SK-N-SH (cell line): ENCODE measurements around the gene GSE1. TPM values are rescaled to one million over a fixed set of nuclear protein-coding genes. Genes with fewer than 3 reads are reported as not detected.
A peak's percentile ranks its signal among the peaks of the same experiment; 100 is the strongest.

ENCODE experiments used
- CTCF ChIA-PET: fragments of 300-600, 350-600 bp; formaldehyde crosslinking; extraction: SDS; loops from one replicate; lab custom pipeline; 2021; lab: Yijun Ruan, JAX
- POLR2A ChIA-PET: fragments of 350-600 bp; sonication (Branson Sonifier 250); formaldehyde crosslinking; extraction: SDS; loops from one replicate; lab custom pipeline; 2020; ENCODE audit warnings: antibody characterized with exemption, inconsistent platforms; lab: Yijun Ruan, JAX
- DNase-seq: peaks from one replicate; pipeline ENCODE4 v3.0.0; 2012
- H2AFZ ChIP-seq: fragments of 200-600 bp; sonication (generic); 2 replicates; pipeline ENCODE4 v1.8.1; 2016; ENCODE audit warnings: antibody characterized with exemption, mild to moderate bottlenecking, low read depth
- H3F3A ChIP-seq: fragments of 200-600 bp; sonication (generic); replicated peaks from 2 replicates; pipeline ENCODE3; 2016; ENCODE audit warnings: antibody characterized with exemption, mild to moderate bottlenecking; ENCODE audit not compliant: insufficient read depth
- H3K27ac ChIP-seq, 2 experiments: fragments of 200-500 bp in 1 of 2; fragments of 200-600 bp in 1 of 2; sonication (Bioruptor generic) in 1 of 2; sonication (generic), shearing (Covaris generic) in 1 of 2; 2 replicates each; pipeline versions ENCODE4 v1.5.1 to v1.6.1; 2014 to 2016; ENCODE audit warnings: low read depth in 2 of 2, inconsistent platforms in 1 of 2, low read length in 1 of 2, mild to moderate bottlenecking in 1 of 2, mixed read lengths in 1 of 2
- H3K27me3 ChIP-seq: fragments of 200-600 bp; sonication (generic), shearing (Covaris generic); 2 replicates; pipeline ENCODE4 v1.6.1; 2016; ENCODE audit warnings: mixed run types; ENCODE audit not compliant: insufficient read depth
- H3K36me3 ChIP-seq, 2 experiments: fragments of 200-500 bp in 1 of 2; fragments of 200-600 bp in 1 of 2; sonication (Bioruptor generic) in 1 of 2; sonication (generic) in 1 of 2; replicated peaks in 1 of 2; 2 replicates each; pipeline versions ENCODE3 to v1.5.1; 2014 to 2016; ENCODE audit warnings: low read length in 1 of 2, mild to moderate bottlenecking in 1 of 2; ENCODE audit not compliant: insufficient read depth in 2 of 2, control insufficient read depth in 1 of 2
- H3K4me1 ChIP-seq, 2 experiments: fragments of 200-500 bp in 1 of 2; fragments of 200-600 bp in 1 of 2; sonication (Bioruptor generic) in 1 of 2; sonication (generic), shearing (Covaris generic) in 1 of 2; 2 replicates each; pipeline versions ENCODE4 v1.5.1 to v1.6.1; 2014 to 2016; ENCODE audit warnings: low read depth in 1 of 2, low read length in 1 of 2, mixed run types in 1 of 2; ENCODE audit not compliant: insufficient read depth in 2 of 2, control insufficient read depth in 1 of 2
- H3K4me2 ChIP-seq: fragments of 200-600 bp; sonication (generic), shearing (Covaris generic); 2 replicates; pipeline ENCODE4 v1.6.1; 2017; ENCODE audit warnings: mixed run types
- H3K4me3 ChIP-seq, 2 experiments: fragments of 200-500 bp in 1 of 2; fragments of 200-600 bp in 1 of 2; sonication (Bioruptor generic) in 1 of 2; sonication (generic), shearing (Covaris generic) in 1 of 2; 2 replicates each; pipeline versions ENCODE4 v1.5.1 to v1.8.1; 2014 to 2016; ENCODE audit warnings: low read depth in 2 of 2, inconsistent platforms in 1 of 2, low read length in 1 of 2, mild to moderate bottlenecking in 1 of 2, mixed read lengths in 1 of 2, moderate library complexity in 1 of 2
- H3K79me2 ChIP-seq: fragments of 200-600 bp; sonication (generic); 2 replicates; pipeline ENCODE4 v1.8.1; 2017; ENCODE audit warnings: mild to moderate bottlenecking; ENCODE audit not compliant: insufficient read depth
- H3K9ac ChIP-seq: fragments of 200-600 bp; sonication (generic); 2 replicates; pipeline ENCODE4 v1.6.1; 2017; ENCODE audit warnings: mixed run types
- H3K9me2 ChIP-seq: fragments of 200-600 bp; sonication (generic); 2 replicates; pipeline ENCODE4 v1.6.1; 2017; ENCODE audit warnings: mixed run types
- H3K9me3 ChIP-seq: fragments of 200-600 bp; sonication (generic); 2 replicates; pipeline ENCODE4 v1.6.1; 2017; ENCODE audit warnings: mixed run types, mild to moderate bottlenecking, moderate library complexity
- H4K20me1 ChIP-seq: fragments of 200-600 bp; sonication (generic); 2 replicates; pipeline ENCODE4 v1.6.1; 2017; ENCODE audit warnings: mild to moderate bottlenecking, mixed run types; ENCODE audit not compliant: insufficient read depth
- MXI1 ChIP-seq: IDR thresholded peaks from 2 replicates; pipeline ENCODE4 v1.6.1; 2012; ENCODE audit warnings: mild to moderate bottlenecking, low read depth, low read length, improper control_type of control experiment
- NFIC ChIP-seq: IDR thresholded peaks from 2 replicates; pipeline ENCODE4 v1.4.0; 2012; ENCODE audit warnings: borderline replicate concordance
- NRF1 ChIP-seq: IDR thresholded peaks from 2 replicates; pipeline ENCODE4 v1.6.1; 2012; ENCODE audit warnings: low read depth, mild to moderate bottlenecking, low read length
- SIN3A ChIP-seq: IDR thresholded peaks from 2 replicates; pipeline ENCODE4 v1.6.1; 2012; ENCODE audit warnings: low read depth, mild to moderate bottlenecking, low read length, moderate library complexity, borderline replicate concordance
- WGBS: methylation state at CpG from one replicate; pipeline ENCODE4 v1.1.6; 2017; ENCODE audit warnings: low lambda C conversion rate; 5-methylcytosine and 5-hydroxymethylcytosine counted together
- polyA plus RNA-seq, 3 experiments: library from polyadenylated mRNA; depleted of rRNA; stranded (reverse); fragments of >200 nt; gene quantifications; 2 replicates each; pipeline ENCODE4 v1.2.3, GENCODE V29; 2012
- TF ChIP-seq, protein P1 (sequence below): fragments of 150-350 bp; IDR thresholded peaks from 2 replicates; pipeline ENCODE4 v1.6.1; 2017; ENCODE audit warnings: antibody characterized with exemption, low read length, low read depth, borderline replicate concordance

Gene GSE1
- polyA plus RNA-seq, 1 of the 3 experiments (the other 2 are of a cell fraction): 26.5 TPM

GRCh38 chr16:85637808-85638647 is 24.9 kb downstream of the GSE1 start:
- Histone ChIP-seq H3K9me2 (no peaks in the 10 kb centered on the region), H3K4me1 (peaks cover 0 to 85% of the 10 kb centered on the region in 2 experiments; a peak in 1 of 4 replicates), H3K9ac (no peak overlapping the region), H3K4me2 (no peak overlapping the region), H3K79me2 (peaks cover 23% of the 10 kb centered on the region; the same call in 1 of the 2 replicates), H3K27ac (peak overlapping the region in 1 of 2 experiments; percentile 58; a peak in 2 of 4 replicates), H3F3A (no peaks in the 10 kb centered on the region), H2AFZ (no peak overlapping the region), H3K4me3 (no peak overlapping the region), H3K9me3 (no peaks in the 10 kb centered on the region), H4K20me1 (peaks cover 99% of the 10 kb centered on the region), H3K27me3 (no peaks in the 10 kb centered on the region), H3K36me3 (peaks cover 0 to 49% of the 10 kb centered on the region in 2 experiments)
- DNase-seq: no peak
- TF ChIP-seq NRF1 (no peak), MXI1 (no peak)
- POLR2A ChIA-PET: no interaction called here
- whole genome bisulfite sequencing: 97% methylated on average over 29 of the region's 37 CpGs
- CTCF ChIA-PET: interaction anchor here (0.7 to 4.3 kb wide), 5 partner anchors 11 to 362 kb away, joined by 3 to 21 read pairs (median 5); no protein-coding TSS in a partner anchor

GRCh38 chr16:85638695-85639409 is 25.7 kb downstream of the GSE1 start:
- Histone ChIP-seq H3K4me3 (no peak overlapping the region), H3K9ac (no peak overlapping the region), H2AFZ (no peak overlapping the region), H3K27me3 (no peaks in the 10 kb centered on the region), H3K4me2 (no peak overlapping the region), H3K9me2 (no peaks in the 10 kb centered on the region), H4K20me1 (peaks cover 98% of the 10 kb centered on the region), H3K79me2 (peaks cover 20% of the 10 kb centered on the region; the same call in 1 of the 2 replicates), H3F3A (no peaks in the 10 kb centered on the region), H3K27ac (peak overlapping the region in 1 of 2 experiments; percentile 54; a peak in 2 of 4 replicates), H3K36me3 (peaks cover 0 to 47% of the 10 kb centered on the region in 2 experiments), H3K4me1 (peaks cover 0 to 82% of the 10 kb centered on the region in 2 experiments; a peak in 1 of 4 replicates), H3K9me3 (no peaks in the 10 kb centered on the region)
- DNase-seq: no peak
- TF ChIP-seq, protein P1, sequence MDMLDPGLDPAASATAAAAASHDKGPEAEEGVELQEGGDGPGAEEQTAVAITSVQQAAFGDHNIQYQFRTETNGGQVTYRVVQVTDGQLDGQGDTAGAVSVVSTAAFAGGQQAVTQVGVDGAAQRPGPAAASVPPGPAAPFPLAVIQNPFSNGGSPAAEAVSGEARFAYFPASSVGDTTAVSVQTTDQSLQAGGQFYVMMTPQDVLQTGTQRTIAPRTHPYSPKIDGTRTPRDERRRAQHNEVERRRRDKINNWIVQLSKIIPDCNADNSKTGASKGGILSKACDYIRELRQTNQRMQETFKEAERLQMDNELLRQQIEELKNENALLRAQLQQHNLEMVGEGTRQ: no peak
- no peak for TF ChIP-seq NFIC
- no peak for TF ChIP-seq SIN3A
- WGBS: 96% methylated on average over 11 of the region's 26 CpGs
- POLR2A ChIA-PET: interaction anchor here (1.6 kb wide), 1 partner anchor 11 kb away, joined by 5 read pairs; no protein-coding TSS in a partner anchor
- CTCF ChIA-PET: interaction anchor here (0.8 to 4.3 kb wide), 8 partner anchors 10 to 363 kb away, joined by 3 to 21 read pairs (median 4); no protein-coding TSS in a partner anchor
